IMR-90 (cell line): Measurements from ENCODE around the gene FBN1. TPM values are rescaled to one million over a fixed set of nuclear protein-coding genes. Genes with fewer than 3 reads are reported as not detected.
A peak's percentile ranks its signal among the peaks of the same experiment; 100 is the strongest.

Experiments used
- ATAC-seq: fragments of 200-7000 bp; cut with Tn5 transposase; 2 replicates; pipeline ENCODE4 v1.9.1; 2020; ENCODE audit warnings: low read depth, mild to moderate bottlenecking, moderate library complexity
- BruUV-seq: library from RNA; stranded (reverse); fragments of 400-500 nt; replicated peaks from 2 replicates; lab custom pipeline; 2021; lab: Mats Ljungman, UMichigan
- CTCF ChIA-PET: fragments of 300-600 bp; formaldehyde crosslinking; extraction: SDS; loops from one replicate; lab custom pipeline; 2021; ENCODE audit warnings: antibody characterized with exemption; lab: Yijun Ruan, JAX
- POLR2A ChIA-PET: fragments of 300-600 bp; sonication (Branson Sonifier 250); formaldehyde crosslinking; loops from one replicate; lab custom pipeline; 2022; ENCODE audit warnings: antibody characterized with exemption; ENCODE audit not compliant: unreplicated experiment; lab: Charles Lee
- DNase-seq: peaks from one replicate; pipeline ENCODE4 v3.0.0; 2013
- H2AFZ ChIP-seq: replicated peaks from 2 replicates; pipeline ENCODE3; 2013; ENCODE audit warnings: low read length, mild to moderate bottlenecking; ENCODE audit not compliant: poor library complexity
- H2AK5ac ChIP-seq: 2 replicates; pipeline ENCODE4 v1.6.1; 2013; ENCODE audit warnings: low read depth, low read length, inconsistent platforms
- H2AK9ac ChIP-seq: replicated peaks from 2 replicates; pipeline ENCODE3; 2013; ENCODE audit warnings: mild to moderate bottlenecking, low read depth, low read length, moderate library complexity; ENCODE audit not compliant: poor library complexity
- H2BK120ac ChIP-seq: 2 replicates; pipeline ENCODE4 v1.6.1; 2013; ENCODE audit warnings: low read depth, low read length, inconsistent platforms
- H2BK15ac ChIP-seq: 3 replicates; pipeline ENCODE4 v1.6.1; 2013; ENCODE audit warnings: low read depth, low read length, inconsistent platforms
- H2BK20ac ChIP-seq: 2 replicates; pipeline ENCODE4 v1.6.1; 2013; ENCODE audit warnings: low read depth, mild to moderate bottlenecking, inconsistent platforms, low read length, moderate library complexity
- H2BK5ac ChIP-seq: 2 replicates; pipeline ENCODE4 v1.6.1; 2013; ENCODE audit warnings: mild to moderate bottlenecking, low read depth, low read length, inconsistent platforms; ENCODE audit not compliant: poor library complexity, severe bottlenecking
- H3K14ac ChIP-seq: replicated peaks from 2 replicates; pipeline ENCODE4 v1.6.1; 2013; ENCODE audit warnings: low read depth, low read length, inconsistent platforms
- H3K18ac ChIP-seq: 2 replicates; pipeline ENCODE4 v1.6.1; 2013; ENCODE audit warnings: low read depth, low read length, control low read depth
- H3K23ac ChIP-seq: 2 replicates; pipeline ENCODE4 v1.6.1; 2013; ENCODE audit warnings: low read depth, low read length, inconsistent platforms
- H3K27ac ChIP-seq: 2 replicates; pipeline ENCODE4 v1.5.1; 2013; ENCODE audit warnings: mild to moderate bottlenecking, control low read depth, low read length; ENCODE audit not compliant: insufficient read depth
- H3K27me3 ChIP-seq: 2 replicates; pipeline ENCODE4 v1.6.1; 2013; ENCODE audit warnings: low read length; ENCODE audit not compliant: control insufficient read depth, insufficient read depth
- H3K36me3 ChIP-seq: 2 replicates; pipeline ENCODE4 v1.6.1; 2013; ENCODE audit warnings: low read length, mixed read lengths; ENCODE audit not compliant: control insufficient read depth, insufficient read depth
- H3K4ac ChIP-seq: 2 replicates; pipeline ENCODE4 v1.6.1; 2013; ENCODE audit warnings: low read depth, low read length, inconsistent platforms
- H3K4me1 ChIP-seq: 2 replicates; pipeline ENCODE4 v1.6.1; 2013; ENCODE audit warnings: low read length, mixed read lengths; ENCODE audit not compliant: control insufficient read depth, insufficient read depth
- H3K4me2 ChIP-seq: 2 replicates; pipeline ENCODE4 v1.6.1; 2013; ENCODE audit warnings: low read depth, mild to moderate bottlenecking, control low read depth, low read length, moderate library complexity
- H3K4me3 ChIP-seq: 2 replicates; pipeline ENCODE4 v1.5.1; 2013; ENCODE audit warnings: low read depth, mild to moderate bottlenecking, control low read depth, low read length, moderate library complexity; ENCODE audit not compliant: insufficient read depth
- H3K56ac ChIP-seq: 2 replicates; pipeline ENCODE4 v1.6.1; 2013; ENCODE audit warnings: low read length, inconsistent platforms; ENCODE audit not compliant: insufficient read depth; ENCODE audit errors: extremely low read depth
- H3K79me1 ChIP-seq, 2 experiments: 2 replicates each; pipeline ENCODE4 v1.6.1; 2013; ENCODE audit warnings: low read length in 2 of 2, inconsistent platforms in 1 of 2, low read depth in 1 of 2
- H3K9ac ChIP-seq: 2 replicates; pipeline ENCODE4 v1.6.1; 2013; ENCODE audit warnings: low read depth, low read length, control low read depth
- H3K9me1 ChIP-seq: 2 replicates; pipeline ENCODE4 v1.6.1; 2013; ENCODE audit warnings: low read length, inconsistent platforms; ENCODE audit not compliant: insufficient read depth
- H3K9me3 ChIP-seq: 2 replicates; pipeline ENCODE4 v1.6.1; 2013; ENCODE audit warnings: low read length; ENCODE audit not compliant: control insufficient read depth, insufficient read depth
- H4K20me1 ChIP-seq: 2 replicates; pipeline ENCODE4 v1.6.1; 2013; ENCODE audit warnings: low read length, inconsistent platforms; ENCODE audit not compliant: insufficient read depth
- H4K5ac ChIP-seq: 2 replicates; pipeline ENCODE4 v1.6.1; 2013; ENCODE audit warnings: mild to moderate bottlenecking, low read depth, low read length, control low read depth
- H4K8ac ChIP-seq, 2 experiments: 2 replicates each; pipeline ENCODE4 v1.6.1; 2013; ENCODE audit warnings: low read depth in 2 of 2, low read length in 2 of 2, control low read depth in 1 of 2, inconsistent platforms in 1 of 2
- H4K91ac ChIP-seq: 2 replicates; pipeline ENCODE4 v1.6.1; 2013; ENCODE audit warnings: low read depth, low read length, inconsistent platforms; ENCODE audit not compliant: insufficient read depth
- BHLHE40 ChIP-seq: fragments of 150-350 bp; IDR thresholded peaks from 2 replicates; pipeline ENCODE4 v1.6.1; 2016; ENCODE audit warnings: mild to moderate bottlenecking, low read depth, low read length
- CEBPB ChIP-seq: IDR thresholded peaks from 2 replicates; pipeline ENCODE4 v1.6.1; 2012; ENCODE audit warnings: low read depth, low read length, improper control_type of control experiment
- CHD1 ChIP-seq: IDR thresholded peaks from 2 replicates; pipeline ENCODE4 v1.6.1; 2012; ENCODE audit warnings: low read depth, low read length, improper control_type of control experiment
- FOS ChIP-seq: fragments of 150-350 bp; IDR thresholded peaks from 2 replicates; pipeline ENCODE4 v1.6.1; 2016; ENCODE audit warnings: low read depth, low read length
- MAFK ChIP-seq: IDR thresholded peaks from 2 replicates; pipeline ENCODE4 v1.6.1; 2012; ENCODE audit warnings: low read depth, low read length, improper control_type of control experiment
- MAZ ChIP-seq: IDR thresholded peaks from 2 replicates; pipeline ENCODE4 v1.6.1; 2012; ENCODE audit warnings: low read depth, mild to moderate bottlenecking, low read length, improper control_type of control experiment, moderate library complexity, borderline replicate concordance
- MXI1 ChIP-seq: IDR thresholded peaks from 2 replicates; pipeline ENCODE4 v1.6.1; 2012; ENCODE audit warnings: low read depth, mild to moderate bottlenecking, low read length, moderate library complexity, borderline replicate concordance
- NFE2L2 ChIP-seq: fragments of 150-350 bp; IDR thresholded peaks from 2 replicates; pipeline ENCODE4 v1.6.1; 2016; ENCODE audit warnings: low read depth, mild to moderate bottlenecking, low read length
- POLR2A ChIP-seq: IDR thresholded peaks from 2 replicates; pipeline ENCODE4 v1.6.1; 2012; ENCODE audit warnings: mild to moderate bottlenecking, low read depth, low read length
- RAD21 ChIP-seq: IDR thresholded peaks from 2 replicates; pipeline ENCODE4 v1.6.1; 2012; ENCODE audit warnings: low read length, improper control_type of control experiment
- RCOR1 ChIP-seq: IDR thresholded peaks from 2 replicates; pipeline ENCODE4 v1.6.1; 2012; ENCODE audit warnings: mild to moderate bottlenecking, low read length, improper control_type of control experiment; ENCODE audit not compliant: insufficient replicate concordance
- RFX5 ChIP-seq: IDR thresholded peaks from 2 replicates; pipeline ENCODE4 v1.8.0; 2012; ENCODE audit warnings: low read depth, mild to moderate bottlenecking, low read length, moderate library complexity
- SMC3 ChIP-seq: fragments of 150-350 bp; IDR thresholded peaks from 2 replicates; pipeline ENCODE4 v1.6.1; 2016; ENCODE audit warnings: low read depth, mild to moderate bottlenecking, antibody characterized with exemption, low read length, moderate library complexity
- USF2 ChIP-seq: fragments of 150-350 bp; IDR thresholded peaks from 2 replicates; pipeline ENCODE4 v1.6.1; 2017; ENCODE audit warnings: mild to moderate bottlenecking, antibody characterized with exemption, low read length, low read depth
- WGBS, 2 experiments: methylation state at CpG; one replicate each; pipeline versions ENCODE4 v1.1.5 to v1.1.7; 2013; ENCODE audit warnings: missing lambda C conversion rate in 2 of 2; ENCODE audit not compliant: insufficient read length in 1 of 2; ENCODE audit errors: extremely low coverage in 2 of 2; 5-methylcytosine and 5-hydroxymethylcytosine counted together
- dilution Hi-C: fragments of 300-500 bp; cut with HindIII; formaldehyde crosslinking; loops from one replicate; pipeline ENCODE4 v1.14.3; 2018; ENCODE audit warnings: low sequenced_read_pairs; ENCODE audit not compliant: unreplicated experiment
- in situ Hi-C: fragments of 300-500 bp; cut with MboI; formaldehyde crosslinking; loops from 3 replicates; pipeline ENCODE4 v1.14.3; 2019; ENCODE audit warnings: low sequenced_read_pairs, inconsistent platforms, mixed read lengths
- intact Hi-C: fragments of 100-400 bp; cut with micrococcal nuclease; formaldehyde crosslinking; loops from 2 replicates; pipeline ENCODE4 v1.10.0; 2022
- polyA plus RNA-seq, 3 experiments: library from polyadenylated mRNA; depleted of rRNA; stranded (reverse); fragments of >200 nt; gene quantifications; 2 replicates each; pipeline ENCODE4 v1.2.3, GENCODE V29; 2012; ENCODE audit warnings: low replicate concordance in 1 of 3
- total RNA-seq: library from RNA; depleted of rRNA; stranded (reverse); fragments of >200 nt; gene quantifications from 2 replicates; pipeline ENCODE4 v1.2.3, GENCODE V29; 2012
- TF ChIP-seq, protein P1 (sequence below): conservative IDR thresholded peaks from 2 replicates; pipeline ENCODE4 v1.5.1; 2012; ENCODE audit warnings: mild to moderate bottlenecking, low read depth, low read length, improper control_type of control experiment
- TF ChIP-seq, protein P2 (sequence below): fragments of 150-350 bp; IDR thresholded peaks from 2 replicates; pipeline ENCODE4 v1.6.1; 2016; ENCODE audit warnings: low read depth, mild to moderate bottlenecking, low read length, moderate library complexity, borderline replicate concordance

FBN1 gene
- total and polyA plus RNA-seq, 2 of the 4 experiments (the other 2 are of a cell fraction), result 134 to 283 TPM

DNA sequence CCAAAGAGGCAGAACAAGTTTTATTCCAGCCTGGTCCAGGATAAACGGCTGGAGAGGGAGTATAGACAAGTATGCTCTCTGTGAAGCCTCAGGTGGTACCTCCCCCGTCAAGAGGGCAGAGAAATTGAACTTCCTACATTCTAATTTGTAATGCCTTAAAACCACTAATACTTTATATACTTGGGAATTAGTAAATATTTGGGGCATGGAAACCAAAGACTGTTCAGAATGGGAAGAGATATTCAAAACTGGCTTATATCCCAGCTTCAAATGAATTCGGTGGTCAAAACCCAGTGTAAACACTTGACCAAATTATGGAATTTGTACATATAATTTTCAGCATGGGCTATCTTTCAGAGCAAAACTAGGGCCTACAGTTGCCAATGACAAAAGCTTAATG lies 122.6 kb downstream of the FBN1 start:
- dilution Hi-C loops (no loop called here), intact Hi-C loops (no loop called here), in situ Hi-C loops (no loop called here)
- no peak overlapping the region for H3K4me2 ChIP-seq
- no peak overlapping the region; the same call in 1 of the 2 replicates for H2BK20ac ChIP-seq
- no peak overlapping the region for H2AFZ ChIP-seq
- peaks cover 9% of the 10 kb centered on the region for H3K9me1 ChIP-seq
- TF ChIP-seq POLR2A (no peak), FOS (no peak), RFX5 (no peak), MAZ (no peak), RAD21 (no peak), RCOR1 (no peak), NFE2L2 (no peak), MXI1 (no peak), SMC3 (no peak), CEBPB (no peak), USF2 (no peak), MAFK (no peak), BHLHE40 (no peak), CHD1 (no peak)
- TF ChIP-seq, protein P1, sequence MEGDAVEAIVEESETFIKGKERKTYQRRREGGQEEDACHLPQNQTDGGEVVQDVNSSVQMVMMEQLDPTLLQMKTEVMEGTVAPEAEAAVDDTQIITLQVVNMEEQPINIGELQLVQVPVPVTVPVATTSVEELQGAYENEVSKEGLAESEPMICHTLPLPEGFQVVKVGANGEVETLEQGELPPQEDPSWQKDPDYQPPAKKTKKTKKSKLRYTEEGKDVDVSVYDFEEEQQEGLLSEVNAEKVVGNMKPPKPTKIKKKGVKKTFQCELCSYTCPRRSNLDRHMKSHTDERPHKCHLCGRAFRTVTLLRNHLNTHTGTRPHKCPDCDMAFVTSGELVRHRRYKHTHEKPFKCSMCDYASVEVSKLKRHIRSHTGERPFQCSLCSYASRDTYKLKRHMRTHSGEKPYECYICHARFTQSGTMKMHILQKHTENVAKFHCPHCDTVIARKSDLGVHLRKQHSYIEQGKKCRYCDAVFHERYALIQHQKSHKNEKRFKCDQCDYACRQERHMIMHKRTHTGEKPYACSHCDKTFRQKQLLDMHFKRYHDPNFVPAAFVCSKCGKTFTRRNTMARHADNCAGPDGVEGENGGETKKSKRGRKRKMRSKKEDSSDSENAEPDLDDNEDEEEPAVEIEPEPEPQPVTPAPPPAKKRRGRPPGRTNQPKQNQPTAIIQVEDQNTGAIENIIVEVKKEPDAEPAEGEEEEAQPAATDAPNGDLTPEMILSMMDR, result no peak
- TF ChIP-seq, protein P2, sequence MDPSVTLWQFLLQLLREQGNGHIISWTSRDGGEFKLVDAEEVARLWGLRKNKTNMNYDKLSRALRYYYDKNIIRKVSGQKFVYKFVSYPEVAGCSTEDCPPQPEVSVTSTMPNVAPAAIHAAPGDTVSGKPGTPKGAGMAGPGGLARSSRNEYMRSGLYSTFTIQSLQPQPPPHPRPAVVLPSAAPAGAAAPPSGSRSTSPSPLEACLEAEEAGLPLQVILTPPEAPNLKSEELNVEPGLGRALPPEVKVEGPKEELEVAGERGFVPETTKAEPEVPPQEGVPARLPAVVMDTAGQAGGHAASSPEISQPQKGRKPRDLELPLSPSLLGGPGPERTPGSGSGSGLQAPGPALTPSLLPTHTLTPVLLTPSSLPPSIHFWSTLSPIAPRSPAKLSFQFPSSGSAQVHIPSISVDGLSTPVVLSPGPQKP, result no peak
- H2BK5ac ChIP-seq, result no peak overlapping the region
- DNase-seq, result peak; percentile 33
- H3K18ac ChIP-seq, result no peak overlapping the region
- no peak overlapping the region for H3K56ac ChIP-seq
- H2BK120ac ChIP-seq, result no peak overlapping the region
- no peak overlapping the region for H2BK15ac ChIP-seq
- no peak overlapping the region for H3K4ac ChIP-seq
- no CpG with 5 or more reads among the region's 3 CpGs for WGBS, 2 experiments
- H3K27ac ChIP-seq, result no peak overlapping the region
- no peaks in the 10 kb centered on the region for H3K27me3 ChIP-seq
- H3K36me3 ChIP-seq, result peaks cover 50% of the 10 kb centered on the region
- no peaks in the 10 kb centered on the region for H4K20me1 ChIP-seq
- H3K9me3 ChIP-seq, result no peaks in the 10 kb centered on the region
- H4K91ac ChIP-seq, result no peak overlapping the region
- no peak overlapping the region for H2AK9ac ChIP-seq
- BruUV-seq, result no TSS peak
- H3K4me1 ChIP-seq, result peaks cover 11% of the 10 kb centered on the region
- ChIA-PET POLR2A (no interaction called here), CTCF (no interaction called here)
- no peak overlapping the region for H4K8ac ChIP-seq
- ATAC-seq, result peak; percentile 48
- H3K23ac ChIP-seq, result no peak overlapping the region
- H3K79me1 ChIP-seq, result peaks cover 21 to 55% of the 10 kb centered on the region in 2 experiments; a peak in 3 of 4 replicates
- no peak overlapping the region for H3K4me3 ChIP-seq
- H3K9ac ChIP-seq, result no peak overlapping the region
- H3K14ac ChIP-seq, result no peak overlapping the region
- H4K5ac ChIP-seq, result no peak overlapping the region
- H2AK5ac ChIP-seq, result no peak overlapping the region
